Gastrocnemius medialis (tissue), 4 donors: ENCODE measurements around the gene CSF3R. TPM values are rescaled to one million over a fixed set of nuclear protein-coding genes. Genes with fewer than 3 reads are reported as not detected.
A peak's percentile ranks its signal among the peaks of the same experiment; 100 is the strongest.

Experiments
- ATAC-seq, 2 donors: fragments of 150-250 bp; one replicate each; pipeline ENCODE4 v1.9.1; 2016
- DNase-seq, 2 donors: peaks; one replicate each; pipeline ENCODE4 v3.0.0-alpha.2; 2019
- H3K27ac ChIP-seq, 4 donors: fragments of 200-600 bp; sonication (generic); 1 replicate in 1 of 4; 2 replicates in 3 of 4; pipeline ENCODE4 v1.5.1; 2016 to 2018; ENCODE audit warnings: mild to moderate bottlenecking in 2 of 4, moderate library complexity in 1 of 4
- H3K27me3 ChIP-seq, 3 donors: fragments of 200-600 bp; sonication (generic) in 2 of 3; 1 replicate in 1 of 3; 2 replicates in 2 of 3; pipeline versions ENCODE4 v1.5.1 to v1.6.0; 2016 to 2019; ENCODE audit warnings: mild to moderate bottlenecking in 1 of 3, moderate library complexity in 1 of 3
- H3K36me3 ChIP-seq, 2 donors: fragments of 200-600 bp; sonication (generic) in 1 of 2; one replicate each; pipeline ENCODE4 v1.5.1; 2017 to 2018
- H3K4me1 ChIP-seq, 2 donors: fragments of 200-600 bp; sonication (generic) in 1 of 2; one replicate each; pipeline ENCODE4 v1.5.1; 2016 to 2017; ENCODE audit warnings: mild to moderate bottlenecking in 2 of 2
- H3K4me3 ChIP-seq, 4 donors: fragments of 200-600 bp; sonication (generic) in 3 of 4; 1 replicate in 1 of 4; 2 replicates in 3 of 4; pipeline ENCODE4 v1.5.1; 2016 to 2019; ENCODE audit warnings: mild to moderate bottlenecking in 2 of 4
- H3K9me3 ChIP-seq, 3 donors: fragments of 200-600 bp; sonication (generic) in 2 of 3; 1 replicate in 1 of 3; 2 replicates in 2 of 3; pipeline ENCODE4 v1.5.1; 2016 to 2019
- CTCF ChIP-seq, 5 experiments: fragments of 450-650 bp in 3 of 5; fragments of 200-600 bp in 2 of 5; sonication (generic) in 2 of 5; IDR thresholded peaks in 4 of 5; conservative IDR thresholded peaks in 1 of 5; 1 replicate in 4 of 5; 2 replicates in 1 of 5; pipeline ENCODE4 v1.5.1; 2016 to 2019; ENCODE audit warnings: antibody characterized with exemption in 5 of 5, mild to moderate bottlenecking in 3 of 5, moderate library complexity in 3 of 5
- POLR2A ChIP-seq, 2 donors: fragments of 450-650 bp; IDR thresholded peaks; one replicate each; pipeline ENCODE4 v1.6.1; 2017; ENCODE audit warnings: antibody characterized with exemption in 2 of 2, mild to moderate bottlenecking in 2 of 2, moderate library complexity in 2 of 2
- in situ Hi-C, 4 donors: fragments of 200-750 bp; cut with MboI; loops; one replicate each; pipeline versions ENCODE4 v1.15.0 to v1.8.0; 2017; ENCODE audit warnings: low sequenced_read_pairs in 4 of 4
- intact Hi-C: fragments of 100-400 bp; cut with DNase I; formaldehyde crosslinking; loops from one replicate; pipeline ENCODE4 v1.15.1; 2023; ENCODE audit warnings: low total_unique reads
- total RNA-seq, 4 donors: library from RNA; depleted of rRNA; stranded (reverse); fragments of >200 nt; gene quantifications; one replicate each; pipeline versions ENCODE4 v1.1.0 to v1.2.3, GENCODE V29; 2016

The CSF3R gene
- total RNA-seq, 4 donors from 2014 or later: 0.29 to 6.4 (median 3.9) TPM

- no peak for DNase-seq
- TF ChIP-seq POLR2A (IDR thresholded peaks at IDR 0.05) (no peak), CTCF (IDR thresholded peaks at IDR 0.05 in 4 of 5, conservative IDR thresholded peaks at IDR 0.05 in 1 of 5) (no peak)
- ATAC-seq: no peak
- H3K9me3 ChIP-seq: no peaks in the 10 kb centered on the region
- H3K4me1 ChIP-seq: peaks cover 5 to 11% of the 10 kb centered on the region in 2 donors
- no peak overlapping the region for H3K27ac ChIP-seq
- in situ Hi-C loops: no loop called here
- intact Hi-C loops: no loop called here
- no peaks in the 10 kb centered on the region for H3K27me3 ChIP-seq
- peaks cover 0 to 48% of the 10 kb centered on the region in 2 donors for H3K36me3 ChIP-seq
- H3K4me3 ChIP-seq: no peak overlapping the region
These were observed 28.9 kb downstream of the CSF3R start for GRCh38 chr1:36453600-36454388.

GRCh38 chr1:36453051-36453450 lies 29.7 kb downstream of the CSF3R start:
- Histone ChIP-seq H3K27ac (no peak overlapping the region), H3K27me3 (no peaks in the 10 kb centered on the region), H3K4me3 (no peak overlapping the region), H3K36me3 (peaks cover 0 to 41% of the 10 kb centered on the region in 2 donors), H3K9me3 (no peaks in the 10 kb centered on the region), H3K4me1 (peaks cover 5 to 11% of the 10 kb centered on the region in 2 donors)
- ATAC-seq: no peak
- intact Hi-C loops: no loop called here
- in situ Hi-C loops: no loop called here
- DNase-seq: no peak
- TF ChIP-seq POLR2A (IDR thresholded peaks at IDR 0.05) (no peak), CTCF (IDR thresholded peaks at IDR 0.05 in 4 of 5, conservative IDR thresholded peaks at IDR 0.05 in 1 of 5) (no peak)

DNA sequence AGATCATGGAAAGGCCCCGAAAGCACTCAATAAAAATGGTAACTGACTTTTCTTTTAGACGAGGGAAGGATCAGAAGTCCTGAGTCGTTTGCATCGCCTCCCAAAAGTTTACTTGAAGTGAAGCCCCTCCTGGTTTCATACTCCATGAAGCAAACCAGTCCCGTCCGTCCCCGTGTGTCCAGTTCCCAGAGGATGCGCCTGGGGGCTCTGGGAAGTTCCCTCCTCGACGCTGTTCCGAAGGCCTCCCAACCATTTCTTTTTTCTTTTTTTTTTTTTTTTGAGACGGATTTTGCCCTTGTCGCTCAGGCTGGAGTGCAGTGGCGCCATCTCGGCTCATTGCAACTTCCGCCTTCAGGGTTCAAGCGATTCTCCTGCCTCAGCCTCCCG lies 31.8 kb downstream of the CSF3R start:
- in situ Hi-C loops: no loop called here
- no peak for DNase-seq
- H3K9me3 ChIP-seq: no peaks in the 10 kb centered on the region
- peak overlapping the region; percentile 90 to 97 (median 95) for H3K27ac ChIP-seq
- H3K4me1 ChIP-seq: peaks cover 5 to 11% of the 10 kb centered on the region in 2 donors
- H3K27me3 ChIP-seq: no peaks in the 10 kb centered on the region
- TF ChIP-seq POLR2A (IDR thresholded peaks at IDR 0.05): no peak
- no peak for TF ChIP-seq CTCF (IDR thresholded peaks at IDR 0.05 in 4 of 5, conservative IDR thresholded peaks at IDR 0.05 in 1 of 5)
- intact Hi-C loops: loop anchor here (1.0 kb wide), 1 partner anchor 13 kb away; the partner anchor contains the start of gene MRPS15
- peaks cover 0 to 19% of the 10 kb centered on the region in 2 donors for H3K36me3 ChIP-seq
- peak in 1 of 2 donors; percentile 9 for ATAC-seq
- H3K4me3 ChIP-seq: peak overlapping the region; percentile 73 to 85 (median 76)

GRCh38 chr1:36450270-36450918 lies 32.3 kb downstream of the CSF3R start, which contains the start of gene OSCP1:
Gene OSCP1, minus strand, starts transcription at chr1:36450451. Its CDS starts 82 bp downstream, at chr1:36450369.
- Histone ChIP-seq H3K27me3 (no peaks in the 10 kb centered on the region), H3K9me3 (no peaks in the 10 kb centered on the region), H3K27ac (peak within 1 kb of the TSS; percentile 90 to 97 (median 95)), H3K4me3 (peak within 1 kb of the TSS; percentile 73 to 85 (median 76)), H3K4me1 (peaks cover 5 to 11% of the 10 kb centered on the region in 2 donors), H3K36me3 (peaks cover 0 to 14% of the 10 kb centered on the region in 2 donors)
- TF ChIP-seq CTCF (IDR thresholded peaks at IDR 0.05 in 4 of 5, conservative IDR thresholded peaks at IDR 0.05 in 1 of 5) (no peak), POLR2A (IDR thresholded peaks at IDR 0.05) (peak; percentile 84 to 92)
- in situ Hi-C loops (no loop called here), intact Hi-C loops (loop anchor here (1.0 kb wide), 1 partner anchor 14 kb away; the partner anchor contains the start of gene MRPS15)
- ATAC-seq (peak; percentile 98 to 99), DNase-seq (peak; percentile 89 to 94)
